Endothelial cell (in vitro differentiated cells): Measurements from ENCODE around the gene CLASRP. TPM values are rescaled to one million over a fixed set of nuclear protein-coding genes. Genes with fewer than 3 reads are reported as not detected.

Experiments used
- DNase-seq: peaks from one replicate; pipeline ENCODE4 v3.0.0; 2021; ENCODE audit warnings: low spot score
- H3K27ac Mint-ChIP-seq: one replicate; pipeline ENCODE4 v1.8.0; 2021; ENCODE audit warnings: mixed read lengths, inconsistent platforms; ENCODE audit not compliant: unreplicated experiment
- H3K27me3 Mint-ChIP-seq: one replicate; pipeline ENCODE4 v1.8.0; 2021; ENCODE audit warnings: mild to moderate bottlenecking, moderate library complexity, mixed read lengths, inconsistent platforms; ENCODE audit not compliant: unreplicated experiment
- H3K36me3 Mint-ChIP-seq: one replicate; pipeline ENCODE4 v1.8.0; 2021; ENCODE audit warnings: mild to moderate bottlenecking, low read depth, mixed read lengths, inconsistent platforms; ENCODE audit not compliant: unreplicated experiment
- H3K4me1 Mint-ChIP-seq: one replicate; pipeline ENCODE4 v1.8.0; 2021; ENCODE audit warnings: mild to moderate bottlenecking, mixed read lengths, inconsistent platforms; ENCODE audit not compliant: unreplicated experiment
- H3K4me3 Mint-ChIP-seq: one replicate; pipeline ENCODE4 v1.8.0; 2021; ENCODE audit warnings: mild to moderate bottlenecking, mixed read lengths, inconsistent platforms; ENCODE audit not compliant: unreplicated experiment
- H3K9me3 Mint-ChIP-seq: one replicate; pipeline ENCODE4 v1.8.0; 2021; ENCODE audit warnings: mixed read lengths, inconsistent platforms; ENCODE audit not compliant: unreplicated experiment
- total RNA-seq: library from RNA; stranded (reverse); fragmentation: NEBNext Ultra II Directional; extraction: Animal tissue kit (Norgen Biotek cat#: 25700); gene quantifications from one replicate; pipeline ENCODE4 v1.2.1, GENCODE V29; 2021; ENCODE audit not compliant: unreplicated experiment
- TF ChIP-seq, protein P1 (sequence below): fragments of 200-600 bp; sonication (generic); IDR thresholded peaks from one replicate; pipeline ENCODE4 v1.5.0; 2021; ENCODE audit warnings: antibody characterized with exemption; ENCODE audit not compliant: unreplicated experiment

Gene CLASRP
- total RNA-seq, 1 donor from 2014 or later: 72.2 TPM

DNA sequence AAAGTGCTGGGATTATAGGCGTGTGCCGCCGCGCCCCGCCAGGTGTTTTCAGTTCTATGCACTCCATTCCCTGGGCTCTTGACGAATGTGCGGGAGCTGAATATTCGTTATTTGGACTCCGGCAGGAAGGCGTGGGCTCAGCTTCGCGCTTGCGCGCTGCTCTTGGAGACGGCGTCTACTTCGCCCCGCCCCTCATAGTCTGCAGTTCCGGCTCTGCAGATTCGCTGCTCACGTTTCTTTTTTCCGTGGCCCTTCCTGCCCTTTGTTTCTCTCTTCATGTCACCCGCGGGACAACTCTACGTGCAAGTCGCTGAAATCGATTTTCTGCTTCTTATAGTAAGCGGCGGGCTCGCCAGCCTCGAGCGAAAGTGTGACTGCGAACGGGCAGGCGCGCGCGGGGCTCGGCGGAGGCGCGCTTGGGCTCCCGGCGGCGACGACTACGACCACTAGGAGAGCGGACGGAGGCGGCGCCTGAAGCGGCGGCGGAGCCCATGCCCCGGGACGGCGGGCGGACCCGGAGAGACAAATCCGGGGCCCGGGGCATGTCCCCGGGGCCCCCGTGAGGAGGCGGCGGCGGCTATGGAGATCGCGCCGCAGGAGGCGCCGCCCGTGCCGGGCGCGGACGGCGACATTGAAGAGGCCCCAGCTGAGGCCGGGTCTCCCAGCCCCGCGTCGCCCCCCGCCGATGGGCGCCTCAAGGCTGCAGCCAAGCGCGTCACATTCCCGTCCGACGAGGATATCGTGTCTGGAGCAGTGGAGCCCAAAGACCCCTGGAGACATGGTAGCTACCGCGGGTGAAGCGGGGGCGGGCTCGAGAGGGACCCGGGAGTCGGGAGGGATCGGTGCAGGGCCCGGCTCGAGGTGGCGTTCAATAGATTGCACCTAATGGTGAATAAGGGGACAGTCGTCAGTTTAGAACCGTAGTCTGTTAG lies 54.2 kb downstream of the CLASRP start, which contains the start of gene PPP1R37:
Gene PPP1R37 (plus strand): TSS at position 433 of the 932 bp plus-strand sequence. CDS start 147 bp downstream, at position 580.
- peaks cover 35% of the 10 kb centered on the region for H3K4me1 Mint-ChIP-seq
- peaks cover 17% of the 10 kb centered on the region for H3K27me3 Mint-ChIP-seq
- TF ChIP-seq, protein P1, sequence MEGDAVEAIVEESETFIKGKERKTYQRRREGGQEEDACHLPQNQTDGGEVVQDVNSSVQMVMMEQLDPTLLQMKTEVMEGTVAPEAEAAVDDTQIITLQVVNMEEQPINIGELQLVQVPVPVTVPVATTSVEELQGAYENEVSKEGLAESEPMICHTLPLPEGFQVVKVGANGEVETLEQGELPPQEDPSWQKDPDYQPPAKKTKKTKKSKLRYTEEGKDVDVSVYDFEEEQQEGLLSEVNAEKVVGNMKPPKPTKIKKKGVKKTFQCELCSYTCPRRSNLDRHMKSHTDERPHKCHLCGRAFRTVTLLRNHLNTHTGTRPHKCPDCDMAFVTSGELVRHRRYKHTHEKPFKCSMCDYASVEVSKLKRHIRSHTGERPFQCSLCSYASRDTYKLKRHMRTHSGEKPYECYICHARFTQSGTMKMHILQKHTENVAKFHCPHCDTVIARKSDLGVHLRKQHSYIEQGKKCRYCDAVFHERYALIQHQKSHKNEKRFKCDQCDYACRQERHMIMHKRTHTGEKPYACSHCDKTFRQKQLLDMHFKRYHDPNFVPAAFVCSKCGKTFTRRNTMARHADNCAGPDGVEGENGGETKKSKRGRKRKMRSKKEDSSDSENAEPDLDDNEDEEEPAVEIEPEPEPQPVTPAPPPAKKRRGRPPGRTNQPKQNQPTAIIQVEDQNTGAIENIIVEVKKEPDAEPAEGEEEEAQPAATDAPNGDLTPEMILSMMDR: peak; percentile 28
- peak within 1 kb of the TSS; percentile 98 for H3K27ac Mint-ChIP-seq
- H3K36me3 Mint-ChIP-seq: peaks cover 30% of the 10 kb centered on the region
- peak within 1 kb of the TSS; percentile 97 for H3K4me3 Mint-ChIP-seq
- no peaks in the 10 kb centered on the region for H3K9me3 Mint-ChIP-seq
- peak; percentile 86 for DNase-seq

DNA sequence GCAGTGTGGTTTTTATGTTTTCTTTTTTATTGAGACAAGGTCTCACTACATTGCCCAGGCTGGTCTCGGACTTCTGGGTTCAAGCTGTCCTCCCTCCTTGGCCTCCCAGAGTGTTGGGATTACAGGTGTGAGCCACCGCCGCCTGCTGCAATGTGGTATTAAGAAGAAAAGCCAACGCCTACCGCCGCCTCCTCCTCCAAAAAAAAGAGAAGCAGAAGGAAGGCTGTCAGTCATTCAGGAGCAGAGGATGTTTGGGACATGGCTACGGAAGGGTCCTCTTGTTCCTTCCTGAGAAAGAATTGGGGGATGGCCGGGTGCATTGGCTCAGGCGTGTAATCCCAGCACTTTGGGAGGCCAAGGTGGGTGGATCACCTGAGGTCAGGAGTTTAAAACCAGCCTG lies 55.3 kb downstream of the CLASRP start:
- H3K27ac Mint-ChIP-seq: peak overlapping the region; percentile 62
- H3K27me3 Mint-ChIP-seq: peaks cover 21% of the 10 kb centered on the region
- no peak for DNase-seq
- H3K9me3 Mint-ChIP-seq: no peaks in the 10 kb centered on the region
- peaks cover 30% of the 10 kb centered on the region for H3K36me3 Mint-ChIP-seq
- TF ChIP-seq, protein P1: no peak
- H3K4me1 Mint-ChIP-seq: peaks cover 39% of the 10 kb centered on the region
- peak overlapping the region; percentile 97 for H3K4me3 Mint-ChIP-seq

DNA sequence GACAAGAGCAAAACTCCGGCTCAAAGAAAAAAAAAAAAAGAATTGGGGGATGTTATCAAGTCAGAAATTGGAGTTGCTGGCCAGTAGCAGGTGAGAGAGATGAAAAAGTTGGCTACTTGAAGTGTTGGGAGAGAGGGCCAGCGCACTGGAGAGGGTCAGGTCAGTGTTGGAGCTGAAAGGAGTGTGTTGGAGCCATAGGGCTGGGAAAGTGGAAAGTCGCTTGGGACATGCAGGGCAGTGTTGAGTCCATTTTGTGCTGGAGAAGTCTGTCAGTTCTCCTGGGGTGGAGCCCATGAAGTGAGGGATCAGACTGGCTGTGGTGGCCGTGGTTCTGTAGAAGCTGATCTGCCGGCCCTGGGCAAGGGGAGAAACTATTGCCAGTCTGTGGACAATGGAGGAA lies 55.9 kb downstream of the CLASRP start:
- Mint-ChIP-seq H3K4me3 (peak overlapping the region; percentile 97), H3K36me3 (peaks cover 30% of the 10 kb centered on the region), H3K9me3 (no peaks in the 10 kb centered on the region), H3K27me3 (peaks cover 22% of the 10 kb centered on the region), H3K27ac (peak overlapping the region; percentile 90), H3K4me1 (peaks cover 40% of the 10 kb centered on the region)
- TF ChIP-seq, protein P1: no peak
- no peak for DNase-seq

DNA sequence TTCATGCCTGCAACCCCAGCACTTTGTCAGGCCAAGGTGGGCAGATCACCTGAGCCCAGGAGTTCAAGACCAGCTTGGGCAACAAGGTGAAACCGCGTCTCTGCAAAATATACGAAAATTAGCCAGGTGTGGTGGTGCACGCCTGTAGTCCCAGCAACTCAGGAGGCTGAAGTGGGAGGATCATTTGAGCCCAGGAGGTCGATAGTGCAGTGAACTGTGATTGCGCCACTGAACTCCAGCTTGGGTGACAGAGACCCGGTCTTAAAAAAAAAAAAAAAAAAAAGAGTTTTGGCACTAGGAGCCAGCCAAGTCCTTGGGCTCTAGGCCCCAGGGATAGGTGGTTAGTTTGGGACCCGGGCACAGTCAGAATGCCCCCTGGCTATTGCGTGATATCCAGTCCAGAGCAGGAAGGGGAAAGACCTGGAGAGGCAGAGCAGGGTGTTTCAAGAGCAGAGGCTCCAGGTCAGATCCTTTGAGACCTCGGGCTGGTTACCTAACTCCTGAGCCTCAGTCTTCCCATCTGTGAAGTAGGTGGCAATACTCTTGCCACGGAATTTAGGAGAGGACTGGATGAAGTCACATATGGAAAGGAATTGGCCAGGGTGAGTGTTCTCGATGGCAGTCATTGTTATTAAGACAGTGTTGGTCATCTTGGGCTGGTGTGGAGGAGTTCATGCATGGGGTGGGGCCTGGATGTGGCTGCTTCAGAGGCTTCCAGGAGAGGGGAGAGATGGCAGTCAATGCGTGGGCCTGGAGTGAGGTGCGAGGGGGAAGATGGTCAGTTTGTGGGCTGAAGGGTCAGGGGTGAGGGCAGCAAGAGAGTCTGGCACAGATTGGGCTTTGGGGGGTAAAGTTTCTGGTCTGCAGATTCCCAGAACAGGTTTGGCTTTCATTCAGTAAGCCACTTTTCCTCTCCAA lies 56.9 kb downstream of the CLASRP start:
- peaks cover 23% of the 10 kb centered on the region for H3K27me3 Mint-ChIP-seq
- no peaks in the 10 kb centered on the region for H3K9me3 Mint-ChIP-seq
- H3K36me3 Mint-ChIP-seq: peaks cover 28% of the 10 kb centered on the region
- TF ChIP-seq, protein P1: no peak
- peak overlapping the region; percentile 58 for H3K4me3 Mint-ChIP-seq
- H3K27ac Mint-ChIP-seq: peak overlapping the region; percentile 70
- peaks cover 40% of the 10 kb centered on the region for H3K4me1 Mint-ChIP-seq
- DNase-seq: no peak
